ENCODE measurements around the gene FUT8.
"Not testable (repeated sequence)": the region's sequence is repeated elsewhere in the genome, so short reads cannot be mapped to it uniquely, and the experiment has no call there.

Gene FUT8

GRCh38 chr14:65628664-65629063 lies 216.1 kb downstream of the FUT8 start:
- DNase-seq, result no peak

GRCh38 chr14:65631040-65631439 lies 218.5 kb downstream of the FUT8 start:
- no peak for DNase-seq

- DNase-seq, result no peak
Observed at GRCh38 chr14:65632487-65632886, 220.0 kb downstream of the FUT8 start.

- DNase-seq, result not testable (repeated sequence)
Observed at GRCh38 chr14:65633666-65634065, 221.1 kb downstream of the FUT8 start.

GRCh38 chr14:65637780-65638179 lies 225.2 kb downstream of the FUT8 start:
- no peak for DNase-seq

GRCh38 chr14:65639216-65639615 lies 226.7 kb downstream of the FUT8 start:
- no peak for DNase-seq

GRCh38 chr14:65650826-65651225 lies 238.3 kb downstream of the FUT8 start:
- DNase-seq, result no peak

- DNase-seq, result no peak
Observed at GRCh38 chr14:65656554-65656953, 244.0 kb downstream of the FUT8 start.

- no peak for DNase-seq
Observed at GRCh38 chr14:65658202-65658601, 245.7 kb downstream of the FUT8 start.

- no peak for DNase-seq
Observed at GRCh38 chr14:65661865-65662264, 249.3 kb downstream of the FUT8 start.

- DNase-seq, result no peak
Observed at GRCh38 chr14:65664436-65664835, 251.9 kb downstream of the FUT8 start.

GRCh38 chr14:65676361-65677014 lies 264.0 kb downstream of the FUT8 start:
- DNase-seq, result no peak

GRCh38 chr14:65685572-65685971 lies 273.0 kb downstream of the FUT8 start:
- no peak for DNase-seq

- DNase-seq, result no peak
Observed at GRCh38 chr14:65686761-65687160, 274.2 kb downstream of the FUT8 start.

- DNase-seq, result no peak
Observed at GRCh38 chr14:65689070-65689469, 276.5 kb downstream of the FUT8 start.

- not testable (repeated sequence) for DNase-seq
Observed at GRCh38 chr14:65692566-65692965, 280.0 kb downstream of the FUT8 start.

- DNase-seq, result no peak
Observed at GRCh38 chr14:65696801-65697200, 284.3 kb downstream of the FUT8 start.

GRCh38 chr14:65703521-65703920 lies 291.0 kb downstream of the FUT8 start:
- no peak for DNase-seq

GRCh38 chr14:65703996-65704395 lies 291.5 kb downstream of the FUT8 start:
- DNase-seq, result no peak

- no peak for DNase-seq
Observed at GRCh38 chr14:65704437-65704836, 291.9 kb downstream of the FUT8 start.

GRCh38 chr14:65704850-65705249 lies 292.3 kb downstream of the FUT8 start:
- no peak for DNase-seq

GRCh38 chr14:65709576-65709975 lies 297.0 kb downstream of the FUT8 start:
- DNase-seq, result no peak

- not testable (repeated sequence) for DNase-seq
Observed at GRCh38 chr14:65716813-65717212, 304.3 kb downstream of the FUT8 start.

GRCh38 chr14:65717384-65717915 lies 304.9 kb downstream of the FUT8 start:
- not testable (repeated sequence) for DNase-seq

- no peak for DNase-seq
Observed at GRCh38 chr14:65718629-65719028, 306.1 kb downstream of the FUT8 start.
